Middle frontal gyrus (tissue), 1 donor: ENCODE data around the gene SLC22A23.

Source experiments
- DNase-seq: peaks from one replicate; pipeline ENCODE4 v3.0.0-alpha.2; 2015; ENCODE audit warnings: low spot score; ENCODE audit errors: extremely low spot score

The SLC22A23 gene

GRCh38 chr6:3230900-3231246 lies 226.0 kb downstream of the SLC22A23 start:
- peak; percentile 27 for DNase-seq

- no peak for DNase-seq
Observed at GRCh38 chr6:3230256-3230882, 226.5 kb downstream of the SLC22A23 start.

- no peak for DNase-seq
Observed at GRCh38 chr6:3229566-3230178, 227.2 kb downstream of the SLC22A23 start.

GRCh38 chr6:3228771-3229565 lies 227.9 kb downstream of the SLC22A23 start:
- no peak for DNase-seq

- no peak for DNase-seq
Observed at GRCh38 chr6:3228046-3228671, 228.7 kb downstream of the SLC22A23 start.

- DNase-seq, result no peak
Observed at GRCh38 chr6:3227363-3228045, 229.3 kb downstream of the SLC22A23 start, which contains the start of gene TUBB2B. Gene TUBB2B (minus strand): TSS chr6:3227653. CDS start chr6:3227543, 110 bp downstream.

- no peak for DNase-seq
Observed at GRCh38 chr6:3226481-3227362, 230.1 kb downstream of the SLC22A23 start.

GRCh38 chr6:3226042-3226441 lies 230.8 kb downstream of the SLC22A23 start:
- no peak for DNase-seq

GRCh38 chr6:3222506-3223038 lies 234.3 kb downstream of the SLC22A23 start:
- DNase-seq, result no peak

- DNase-seq, result no peak
Observed at GRCh38 chr6:3221578-3221977, 235.3 kb downstream of the SLC22A23 start.

- no peak for DNase-seq
Observed at GRCh38 chr6:3220366-3220765, 236.5 kb downstream of the SLC22A23 start.
